Tongue (tissue), 2 donors: ENCODE results near the gene FARP1. TPM values are rescaled to one million over a fixed set of nuclear protein-coding genes. Genes with fewer than 3 reads are reported as not detected.

Experiments
- small RNA-seq: library from RNA; depleted of rRNA; stranded (forward); fragments of <200 nt; gene quantifications from one replicate; pipeline ENCODE3, GENCODE V24; 2014; ENCODE audit warnings: low replicate concordance
- total RNA-seq: library from RNA; depleted of rRNA; stranded (reverse); fragments of >200 nt; gene quantifications from one replicate; pipeline ENCODE4 v1.2.3, GENCODE V29; 2014

FARP1 gene
- total RNA-seq, 1 donor from 2014 or later = 42.4 TPM

Small RNA genes within 50 kb of the gene (small RNA-seq; reads per million reads assigned to genes)
- 0.08 reads per million for gene MIR3170

Other genes with a start within 250 kb of the FARP1 start
- 222 TPM for gene IPO5, start 189.4 kb upstream of the FARP1 start, total RNA-seq
- gene RNF113B, start 34.2 kb downstream of the FARP1 start, total RNA-seq = not detected